ENCODE data around the gene CST7.

- TF ChIP-seq POLR2AphosphoS2 (IDR thresholded peaks at IDR 0.05; ENCODE audit: low read depth, low read length) (no peak), BRCA1 (IDR thresholded peaks at IDR 0.05; ENCODE audit: low read depth, low read length) (no peak), CTCF (IDR thresholded peaks at IDR 0.05 in 2 of 3, conservative IDR thresholded peaks at IDR 0.05 in 1 of 3; ENCODE audit: control insufficient read depth in 2 of 3, extremely low read depth in 1 of 3, insufficient read depth in 1 of 3, low read depth in 3 of 3, low read length in 3 of 3) (no peak), MEF2A (IDR thresholded peaks at IDR 0.05; ENCODE audit: insufficient read depth, low read depth, low read length) (no peak), TCF12 (IDR thresholded peaks at IDR 0.05; ENCODE audit: low read depth, low read length) (no peak)
These were observed 28.3 kb downstream of the CST7 start for GRCh38 chr20:24977336-24977735.
